Thyroid gland (tissue), 4 donors: ENCODE measurements around the gene PIK3R4.

Source experiments
- POLR2A ChIP-seq, 2 donors: fragments of 450-650 bp; IDR thresholded peaks; one replicate each; pipeline ENCODE4 v1.6.1; 2017; ENCODE audit warnings: antibody characterized with exemption in 2 of 2, mild to moderate bottlenecking in 2 of 2, moderate library complexity in 1 of 2
- TF ChIP-seq, protein P1 (sequence below), 6 experiments: fragments of 200-600 bp in 3 of 6; fragments of 450-650 bp in 3 of 6; sonication (generic) in 3 of 6; IDR thresholded peaks; one replicate each; pipeline ENCODE4 v1.5.1; 2016 to 2019; ENCODE audit warnings: antibody characterized with exemption in 6 of 6, mild to moderate bottlenecking in 2 of 6, inconsistent platforms in 1 of 6, moderate library complexity in 1 of 6

DNA sequence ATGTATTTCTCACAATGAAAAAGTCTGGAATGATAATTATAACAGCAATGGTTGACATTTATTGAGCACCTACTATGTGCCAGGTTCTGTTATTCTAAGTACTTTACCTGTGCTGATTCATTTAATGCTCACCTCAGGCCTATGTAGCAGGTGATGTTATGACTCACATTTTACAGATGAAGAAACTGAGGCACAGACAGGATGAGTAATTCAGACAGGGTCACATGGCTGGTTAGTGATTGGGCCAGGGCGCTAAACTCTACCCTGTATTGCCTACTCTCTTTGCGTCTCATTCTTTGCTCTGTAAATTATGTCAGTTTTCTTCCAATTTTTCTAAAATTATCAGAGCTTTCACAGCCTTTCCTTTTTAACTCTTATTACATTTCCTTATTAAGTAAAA, 98.3 kb downstream of the PIK3R4 start:
- TF ChIP-seq, protein P1, sequence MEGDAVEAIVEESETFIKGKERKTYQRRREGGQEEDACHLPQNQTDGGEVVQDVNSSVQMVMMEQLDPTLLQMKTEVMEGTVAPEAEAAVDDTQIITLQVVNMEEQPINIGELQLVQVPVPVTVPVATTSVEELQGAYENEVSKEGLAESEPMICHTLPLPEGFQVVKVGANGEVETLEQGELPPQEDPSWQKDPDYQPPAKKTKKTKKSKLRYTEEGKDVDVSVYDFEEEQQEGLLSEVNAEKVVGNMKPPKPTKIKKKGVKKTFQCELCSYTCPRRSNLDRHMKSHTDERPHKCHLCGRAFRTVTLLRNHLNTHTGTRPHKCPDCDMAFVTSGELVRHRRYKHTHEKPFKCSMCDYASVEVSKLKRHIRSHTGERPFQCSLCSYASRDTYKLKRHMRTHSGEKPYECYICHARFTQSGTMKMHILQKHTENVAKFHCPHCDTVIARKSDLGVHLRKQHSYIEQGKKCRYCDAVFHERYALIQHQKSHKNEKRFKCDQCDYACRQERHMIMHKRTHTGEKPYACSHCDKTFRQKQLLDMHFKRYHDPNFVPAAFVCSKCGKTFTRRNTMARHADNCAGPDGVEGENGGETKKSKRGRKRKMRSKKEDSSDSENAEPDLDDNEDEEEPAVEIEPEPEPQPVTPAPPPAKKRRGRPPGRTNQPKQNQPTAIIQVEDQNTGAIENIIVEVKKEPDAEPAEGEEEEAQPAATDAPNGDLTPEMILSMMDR (IDR thresholded peaks at IDR 0.05) = no peak
- TF ChIP-seq POLR2A (IDR thresholded peaks at IDR 0.05) = no peak
